PC-3 (cell line): ENCODE measurements around the gene IDI2. TPM values are rescaled to one million over a fixed set of nuclear protein-coding genes. Genes with fewer than 3 reads are reported as not detected.

Experiments
- ATAC-seq: fragments of 200-7000 bp; cut with Tn5 transposase; 2 replicates; pipeline ENCODE4 v1.9.1; 2020; ENCODE audit warnings: mild to moderate bottlenecking, moderate library complexity
- BruUV-seq: library from RNA; stranded (reverse); fragments of 400-500 nt; replicated peaks from 2 replicates; lab custom pipeline; 2021; lab: Mats Ljungman, UMichigan
- CTCF ChIA-PET: fragments of 300-600 bp; sonication (Branson Sonifier 250); formaldehyde crosslinking; loops from one replicate; lab custom pipeline; 2022; ENCODE audit warnings: antibody characterized with exemption; lab: Charles Lee
- POLR2A ChIA-PET: fragments of 300-600 bp; sonication (Branson Sonifier 250); formaldehyde crosslinking; loops from one replicate; lab custom pipeline; 2022; ENCODE audit warnings: antibody characterized with exemption; ENCODE audit not compliant: unreplicated experiment; lab: Charles Lee
- DNase-seq: peaks from one replicate; pipeline ENCODE4 v3.0.0-alpha.2; 2015
- H2AFZ ChIP-seq: fragments of 300-600 bp; sonication (generic); 2 replicates; pipeline ENCODE4 v1.6.0; 2016; ENCODE audit warnings: antibody characterized with exemption, low read length
- H3F3A ChIP-seq: fragments of 300-600 bp; sonication (generic); one replicate; pipeline ENCODE4 v1.6.0; 2017; ENCODE audit warnings: antibody characterized with exemption, low read length, control low read depth, mild to moderate bottlenecking; ENCODE audit not compliant: unreplicated experiment
- H3K27ac ChIP-seq: fragments of 300-600 bp; sonication (generic); 2 replicates; pipeline ENCODE4 v1.5.1; 2016; ENCODE audit warnings: mild to moderate bottlenecking, low read length
- H3K27me3 ChIP-seq: fragments of 300-600 bp; sonication (generic); 2 replicates; pipeline ENCODE4 v1.6.1; 2016; ENCODE audit warnings: low read length, mixed read lengths
- H3K36me3 ChIP-seq: fragments of 300-600 bp; sonication (generic); 2 replicates; pipeline ENCODE4 v1.6.1; 2016; ENCODE audit warnings: low read depth, mixed run types, low read length, mixed read lengths
- H3K4me1 ChIP-seq: fragments of 300-600 bp; sonication (generic); 2 replicates; pipeline ENCODE4 v1.5.1; 2016; ENCODE audit warnings: low read length; ENCODE audit not compliant: insufficient read depth
- H3K4me2 ChIP-seq: fragments of 300-600 bp; sonication (generic); 2 replicates; pipeline ENCODE4 v1.6.0; 2016; ENCODE audit warnings: low read length
- H3K4me3 ChIP-seq: fragments of 300-600 bp; sonication (generic); 2 replicates; pipeline ENCODE4 v1.5.1; 2016; ENCODE audit warnings: mild to moderate bottlenecking, low read length, mixed read lengths
- H3K79me2 ChIP-seq: fragments of 300-600 bp; sonication (generic); 2 replicates; pipeline ENCODE4 v1.6.1; 2017; ENCODE audit warnings: low read length, mixed read lengths
- H3K9ac ChIP-seq: fragments of 300-600 bp; sonication (generic); 2 replicates; pipeline ENCODE4 v1.6.0; 2016; ENCODE audit warnings: mild to moderate bottlenecking, low read length
- H3K9me2 ChIP-seq: fragments of 300-600 bp; sonication (generic); replicated peaks from 2 replicates; pipeline ENCODE4 v1.6.1; 2016; ENCODE audit warnings: mixed run types, low read length, mixed read lengths
- H3K9me3 ChIP-seq: fragments of 300-600 bp; sonication (generic); 2 replicates; pipeline ENCODE4 v1.6.1; 2016; ENCODE audit warnings: low read length, mixed read lengths
- H4K20me1 ChIP-seq: fragments of 300-600 bp; sonication (generic); 2 replicates; pipeline ENCODE4 v1.6.1; 2016; ENCODE audit warnings: low read length, mixed read lengths
- EZH2 ChIP-seq: fragments of 300-600 bp; sonication (generic); IDR thresholded peaks from one replicate; pipeline ENCODE4 v1.6.1; 2017; ENCODE audit warnings: antibody characterized with exemption, mild to moderate bottlenecking, low read length; ENCODE audit not compliant: unreplicated experiment
- EZH2phosphoT487 ChIP-seq: fragments of 300-600 bp; sonication (generic); IDR thresholded peaks from 2 replicates; pipeline ENCODE4 v1.6.1; 2018; ENCODE audit warnings: mild to moderate bottlenecking, antibody characterized with exemption, low read length, borderline replicate concordance
- intact Hi-C: fragments of 100-400 bp; cut with micrococcal nuclease; formaldehyde crosslinking; loops from 2 replicates; pipeline ENCODE4 v1.9.0; 2023
- total RNA-seq: library from RNA; depleted of rRNA; stranded (reverse); fragments of >200 nt; gene quantifications from 2 replicates; pipeline ENCODE4 v1.2.3, GENCODE V29; 2014
- TF ChIP-seq, protein P1 (sequence below): fragments of 300-600 bp; sonication (generic); conservative IDR thresholded peaks from 2 replicates; pipeline ENCODE4 v1.5.1; 2017; ENCODE audit warnings: antibody characterized with exemption, low read depth, mild to moderate bottlenecking, low read length

IDI2 gene
- total RNA-seq, 1 experiment from 2014 or later, result not detected

DNA sequence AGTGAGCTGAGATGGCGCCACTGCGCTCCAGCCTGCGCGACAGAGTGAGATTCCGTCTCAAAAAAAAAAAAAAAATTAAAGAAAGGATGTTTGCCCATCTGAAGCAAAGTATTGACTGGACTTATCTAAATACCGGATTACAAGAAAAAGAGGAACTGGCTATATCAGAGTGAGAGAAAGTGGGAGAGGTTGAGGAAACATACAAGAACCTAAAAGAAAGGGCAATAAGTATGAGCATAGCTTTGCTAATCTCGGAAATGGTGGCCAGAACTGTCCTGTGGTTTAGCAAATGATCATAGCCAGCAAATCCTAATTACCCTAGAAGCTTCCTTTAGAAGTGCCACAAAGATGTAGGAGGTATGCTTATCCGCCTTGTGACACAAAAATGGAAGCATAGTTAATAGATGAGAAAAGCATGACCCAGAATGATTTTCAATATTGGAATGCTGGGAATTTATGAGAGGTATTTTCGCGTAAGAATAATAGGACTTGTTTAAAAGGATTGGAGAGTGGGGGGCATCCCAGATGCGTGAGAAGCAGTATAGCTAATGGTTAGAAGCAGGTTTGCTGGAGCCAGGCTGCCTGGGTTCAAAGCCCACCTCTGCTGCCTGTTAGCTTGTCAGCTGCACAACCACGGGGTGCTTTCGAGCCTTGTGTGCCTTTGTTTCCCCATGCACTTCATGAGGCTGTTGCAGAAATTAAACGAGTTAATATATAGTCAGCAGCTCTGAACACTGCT is 38.6 kb downstream of the IDI2 start:
- no peak overlapping the region for H2AFZ ChIP-seq
- CTCF ChIA-PET, result no interaction called here

DNA sequence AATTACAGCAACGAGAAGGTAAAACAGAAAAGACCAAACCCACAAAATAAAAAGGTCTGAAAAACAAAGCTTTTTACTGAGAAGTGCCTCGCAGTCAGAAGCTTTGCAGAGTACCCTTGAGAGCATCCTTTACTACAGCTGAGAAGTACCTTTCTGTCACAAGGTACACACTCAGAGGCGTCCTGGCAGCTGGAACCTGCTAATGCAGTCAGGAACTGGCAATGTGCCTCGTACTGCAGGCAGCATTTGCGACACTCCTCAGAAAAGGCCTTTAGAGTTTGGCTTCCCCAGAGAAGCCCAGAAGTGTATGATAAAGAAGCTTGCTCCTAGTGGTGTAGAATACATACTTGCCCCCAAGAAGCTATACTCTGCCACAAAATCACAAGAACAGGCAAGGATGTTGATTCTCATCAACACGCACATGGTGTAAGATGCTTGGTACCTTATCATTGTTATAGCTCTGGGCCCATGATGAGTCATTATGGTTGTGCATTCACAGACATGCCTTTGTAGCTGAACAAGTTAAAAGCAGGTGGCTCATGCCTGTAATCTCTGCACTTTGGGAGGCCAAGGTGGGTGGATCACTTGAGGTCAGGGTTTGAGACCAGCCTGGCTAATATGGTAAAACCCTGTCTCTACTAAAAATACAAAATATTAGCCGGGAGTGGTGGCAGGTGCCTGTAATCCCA is 39.4 kb downstream of the IDI2 start:
- POLR2A ChIA-PET, result no interaction called here
- no peaks in the 10 kb centered on the region for H3K9me3 ChIP-seq

More for the DNA sequence above, 38.6 kb downstream of the IDI2 start:
- POLR2A ChIA-PET, result no interaction called here
- Histone ChIP-seq H3K9me3 (no peaks in the 10 kb centered on the region), H3K36me3 (no peaks in the 10 kb centered on the region; the same call in 1 of the 2 replicates), H3F3A (no peaks in the 10 kb centered on the region), H3K4me3 (peak overlapping the region; percentile 98), H3K4me2 (peak overlapping the region; percentile 91), H3K9ac (peak overlapping the region; percentile 97), H3K27ac (peak overlapping the region; percentile 32; the same call in 1 of the 2 replicates), H4K20me1 (peaks cover 21% of the 10 kb centered on the region), H3K4me1 (peaks cover 14% of the 10 kb centered on the region), H3K27me3 (no peaks in the 10 kb centered on the region), H3K9me2 (no peaks in the 10 kb centered on the region), H3K79me2 (peaks cover 45% of the 10 kb centered on the region)
- TF ChIP-seq EZH2, result no peak
- TF ChIP-seq EZH2phosphoT487, result no peak
- TF ChIP-seq, protein P1, sequence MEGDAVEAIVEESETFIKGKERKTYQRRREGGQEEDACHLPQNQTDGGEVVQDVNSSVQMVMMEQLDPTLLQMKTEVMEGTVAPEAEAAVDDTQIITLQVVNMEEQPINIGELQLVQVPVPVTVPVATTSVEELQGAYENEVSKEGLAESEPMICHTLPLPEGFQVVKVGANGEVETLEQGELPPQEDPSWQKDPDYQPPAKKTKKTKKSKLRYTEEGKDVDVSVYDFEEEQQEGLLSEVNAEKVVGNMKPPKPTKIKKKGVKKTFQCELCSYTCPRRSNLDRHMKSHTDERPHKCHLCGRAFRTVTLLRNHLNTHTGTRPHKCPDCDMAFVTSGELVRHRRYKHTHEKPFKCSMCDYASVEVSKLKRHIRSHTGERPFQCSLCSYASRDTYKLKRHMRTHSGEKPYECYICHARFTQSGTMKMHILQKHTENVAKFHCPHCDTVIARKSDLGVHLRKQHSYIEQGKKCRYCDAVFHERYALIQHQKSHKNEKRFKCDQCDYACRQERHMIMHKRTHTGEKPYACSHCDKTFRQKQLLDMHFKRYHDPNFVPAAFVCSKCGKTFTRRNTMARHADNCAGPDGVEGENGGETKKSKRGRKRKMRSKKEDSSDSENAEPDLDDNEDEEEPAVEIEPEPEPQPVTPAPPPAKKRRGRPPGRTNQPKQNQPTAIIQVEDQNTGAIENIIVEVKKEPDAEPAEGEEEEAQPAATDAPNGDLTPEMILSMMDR, result no peak
- intact Hi-C loops, result loop anchor here (5.0 kb wide), 1 partner anchor 55 kb away; the partner anchor contains the start of gene LARP4B
- ATAC-seq, result no peak
- peak; percentile 42 for DNase-seq
- BruUV-seq, result no TSS peak

More for the DNA sequence above, 39.4 kb downstream of the IDI2 start:
- H3K36me3 ChIP-seq, result no peaks in the 10 kb centered on the region; the same call in 1 of the 2 replicates
- H3K9ac ChIP-seq, result no peak overlapping the region
- H4K20me1 ChIP-seq, result peaks cover 20% of the 10 kb centered on the region
- H2AFZ ChIP-seq, result no peak overlapping the region
- peak; percentile 57 for DNase-seq
- H3F3A ChIP-seq, result no peaks in the 10 kb centered on the region
- BruUV-seq, result no TSS peak
- TF ChIP-seq, protein P1, result no peak
- no peak overlapping the region for H3K4me3 ChIP-seq
- ATAC-seq, result peak; percentile 26; the same call in 1 of the 2 replicates
- CTCF ChIA-PET, result no interaction called here
- no peaks in the 10 kb centered on the region for H3K9me2 ChIP-seq
- H3K4me1 ChIP-seq, result peaks cover 14% of the 10 kb centered on the region
- no peaks in the 10 kb centered on the region for H3K27me3 ChIP-seq
- H3K4me2 ChIP-seq, result no peak overlapping the region
- H3K27ac ChIP-seq, result peak overlapping the region; percentile 32
- H3K79me2 ChIP-seq, result peaks cover 38% of the 10 kb centered on the region
- intact Hi-C loops, result loop anchor here (5.0 kb wide), 1 partner anchor 54 kb away; the partner anchor contains the start of gene LARP4B
